HG03575 (cell line): ENCODE data around the gene CPLX4.

ENCODE experiments used
- ATAC-seq: cut with Tn5 transposase; IDR thresholded peaks from one replicate; pipeline ENCODE4 v1.9.1; 2021; ENCODE audit not compliant: unreplicated experiment, insufficient number of reproducible peaks, low FRiP score; ENCODE audit errors: extremely low read depth

The CPLX4 gene

DNA sequence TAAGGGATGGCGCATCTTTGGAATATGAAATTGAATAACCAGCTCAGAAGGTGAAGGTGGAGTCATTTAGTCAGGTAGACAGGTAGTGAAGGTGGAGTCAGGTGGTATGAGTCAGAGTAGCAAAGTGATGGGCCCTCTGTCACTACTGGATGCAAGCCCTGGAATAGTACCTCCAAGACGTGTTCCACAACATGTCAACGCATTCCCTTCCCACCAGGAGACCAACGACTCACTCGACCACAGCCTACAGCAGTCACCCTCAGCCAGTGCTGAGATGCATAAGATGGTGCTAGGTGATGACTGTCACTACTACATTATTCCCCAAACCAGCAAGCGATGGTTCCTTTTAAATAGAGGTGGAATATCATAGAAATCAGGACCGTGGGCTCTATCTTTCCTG is 6.8 kb downstream of the CPLX4 start:
- ATAC-seq, result no peak

DNA sequence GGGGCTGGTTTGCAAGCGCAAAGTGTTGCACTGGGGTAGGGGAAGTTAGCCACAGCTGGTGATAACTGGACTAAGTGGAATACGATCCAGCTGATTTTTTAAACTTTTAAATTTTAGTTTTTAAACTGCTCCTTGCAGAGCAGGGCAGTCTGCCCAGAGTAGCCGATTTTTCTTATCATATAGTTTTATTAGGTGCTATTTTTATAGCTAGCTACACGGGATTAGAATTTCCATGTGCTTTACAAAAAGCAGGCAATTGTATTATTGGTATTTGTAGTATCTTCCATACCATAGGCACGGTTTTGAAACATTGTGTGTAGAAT is 9.6 kb downstream of the CPLX4 start:
- ATAC-seq, result no peak

DNA sequence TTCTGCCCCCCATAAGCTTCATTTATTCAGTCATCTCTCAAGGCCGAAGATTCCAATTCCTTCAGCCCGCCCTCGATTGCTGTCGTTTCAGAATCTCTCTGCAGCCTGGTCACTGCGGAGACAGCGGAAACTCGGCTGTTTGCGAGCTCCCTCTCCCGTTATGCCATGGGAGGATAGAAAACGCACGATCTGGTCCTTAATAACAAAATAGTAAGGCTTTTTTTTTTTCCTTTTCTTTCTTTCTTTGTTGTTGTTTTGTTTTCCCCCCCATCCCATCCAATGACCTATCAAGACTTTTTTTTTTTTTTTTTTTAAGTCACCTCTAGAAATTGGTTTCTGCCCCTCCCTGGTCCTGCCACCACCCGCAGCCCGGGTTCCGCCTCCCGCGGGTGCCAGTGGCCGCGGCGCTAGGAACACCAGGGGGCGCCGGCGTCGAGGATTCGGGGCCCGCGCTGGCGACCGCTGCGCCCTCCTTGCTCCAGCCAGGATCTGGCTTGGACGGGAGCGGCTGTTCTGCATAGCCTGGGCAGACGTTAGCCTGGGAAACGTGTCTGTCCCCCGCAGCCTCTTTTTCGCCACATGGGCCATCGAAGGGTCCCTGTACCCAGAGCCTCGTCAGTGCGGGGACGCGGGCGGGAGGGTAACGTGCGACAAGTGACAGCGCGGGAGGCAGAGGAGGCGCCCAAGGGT is 10.1 kb downstream of the CPLX4 start:
- no peak for ATAC-seq

DNA sequence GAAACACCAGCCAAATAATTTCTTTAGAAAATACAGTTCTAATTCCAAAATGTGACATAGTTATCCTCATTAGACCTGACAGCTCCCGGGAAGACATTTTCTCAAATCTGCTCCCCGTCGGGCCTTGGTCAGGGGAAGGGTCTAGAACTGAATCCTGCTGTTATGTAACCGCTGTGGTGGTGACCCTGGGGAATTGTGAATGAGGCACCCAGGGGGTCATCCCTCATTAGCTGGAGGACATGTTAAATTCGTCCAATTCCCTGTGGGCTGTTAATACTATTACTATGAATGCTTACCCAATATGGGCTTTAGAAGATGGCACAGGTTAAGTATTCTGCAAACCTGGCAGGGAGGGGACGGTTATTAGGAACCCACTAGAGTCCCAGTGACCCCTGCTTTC is 11.8 kb downstream of the CPLX4 start:
- no peak for ATAC-seq

DNA sequence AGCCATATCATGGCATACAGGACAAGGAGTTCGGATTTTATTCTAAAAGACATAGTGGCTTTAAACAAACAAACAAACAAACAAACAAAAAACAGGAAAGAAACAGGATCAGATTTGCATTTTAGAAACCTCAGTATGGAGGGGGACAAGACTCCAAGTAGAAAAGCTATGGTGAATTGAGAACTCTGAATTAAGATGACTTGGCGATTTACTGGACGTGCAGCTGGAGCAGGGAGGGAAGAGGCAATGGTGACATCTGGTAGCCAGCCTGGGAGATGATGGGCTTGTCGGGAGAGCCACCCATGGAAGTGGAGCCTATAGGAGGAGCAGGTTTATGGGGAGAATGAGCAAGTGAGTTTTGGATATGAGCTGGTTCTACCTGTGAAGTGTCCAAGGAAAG is 13.2 kb downstream of the CPLX4 start:
- ATAC-seq, result no peak

DNA sequence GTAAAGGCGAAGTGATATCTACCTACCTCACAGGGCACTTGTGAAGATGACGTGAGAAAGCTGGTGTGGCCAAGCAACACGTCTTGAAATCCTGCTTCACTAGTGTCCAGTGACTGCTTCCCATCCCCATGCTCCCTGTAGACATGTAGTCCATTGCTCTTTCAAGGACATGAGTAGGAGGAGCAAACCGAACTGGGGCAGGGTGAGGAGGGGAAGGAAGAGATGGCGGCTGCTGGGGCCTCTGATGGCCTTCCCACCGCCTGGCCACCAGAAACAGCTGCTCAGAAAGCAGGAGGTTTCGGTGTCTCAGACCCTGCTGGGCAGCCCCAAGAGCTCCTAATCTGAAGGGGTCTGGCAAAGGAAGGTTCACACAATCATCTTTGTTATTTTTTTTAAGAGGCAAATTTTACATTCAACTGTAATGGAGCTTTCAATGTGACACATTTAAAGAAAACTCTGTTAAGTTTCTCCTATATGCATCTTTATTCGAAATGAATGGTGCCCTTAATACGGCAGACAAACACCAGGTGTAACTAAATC is 14.7 kb downstream of the CPLX4 start:
- ATAC-seq, result no peak

DNA sequence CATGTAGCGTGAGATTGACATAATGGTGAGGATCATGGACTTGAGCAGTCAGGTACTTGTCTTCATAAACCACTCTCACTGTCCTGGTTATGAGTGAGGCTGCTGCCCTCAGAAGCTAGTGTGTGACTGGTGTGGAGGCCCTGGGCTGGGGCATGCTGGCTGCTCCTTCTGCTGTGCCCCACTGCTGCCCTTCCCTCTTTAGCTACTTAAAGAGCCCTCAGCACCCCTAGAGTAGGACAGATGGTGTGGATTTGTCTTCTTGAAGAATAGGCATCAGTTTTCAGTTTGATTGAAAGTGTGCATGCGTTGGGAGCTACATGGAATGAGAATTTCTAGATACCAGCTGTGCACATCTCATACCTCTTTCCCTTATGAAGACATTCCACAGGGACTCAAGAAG is 15.4 kb downstream of the CPLX4 start:
- no peak for ATAC-seq

DNA sequence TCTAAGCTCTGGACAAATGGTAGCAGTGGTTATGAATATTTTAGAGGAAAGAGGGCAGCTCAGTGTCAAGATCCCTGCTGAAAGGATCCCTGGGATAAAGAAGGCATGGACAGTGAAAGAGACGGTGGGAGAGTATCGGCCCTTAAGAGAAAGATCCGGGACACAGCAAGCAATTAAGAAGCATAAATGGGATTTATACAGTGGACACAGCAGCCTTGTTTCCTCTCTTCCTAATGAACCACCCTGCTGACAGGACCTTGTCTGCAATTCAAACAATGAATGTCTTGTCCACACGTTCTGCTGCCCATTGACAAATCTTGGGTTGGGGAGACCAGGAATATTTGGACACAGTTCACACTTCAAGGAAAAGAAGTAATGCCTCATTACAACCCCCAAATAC is 16.5 kb downstream of the CPLX4 start:
- ATAC-seq, result no peak

DNA sequence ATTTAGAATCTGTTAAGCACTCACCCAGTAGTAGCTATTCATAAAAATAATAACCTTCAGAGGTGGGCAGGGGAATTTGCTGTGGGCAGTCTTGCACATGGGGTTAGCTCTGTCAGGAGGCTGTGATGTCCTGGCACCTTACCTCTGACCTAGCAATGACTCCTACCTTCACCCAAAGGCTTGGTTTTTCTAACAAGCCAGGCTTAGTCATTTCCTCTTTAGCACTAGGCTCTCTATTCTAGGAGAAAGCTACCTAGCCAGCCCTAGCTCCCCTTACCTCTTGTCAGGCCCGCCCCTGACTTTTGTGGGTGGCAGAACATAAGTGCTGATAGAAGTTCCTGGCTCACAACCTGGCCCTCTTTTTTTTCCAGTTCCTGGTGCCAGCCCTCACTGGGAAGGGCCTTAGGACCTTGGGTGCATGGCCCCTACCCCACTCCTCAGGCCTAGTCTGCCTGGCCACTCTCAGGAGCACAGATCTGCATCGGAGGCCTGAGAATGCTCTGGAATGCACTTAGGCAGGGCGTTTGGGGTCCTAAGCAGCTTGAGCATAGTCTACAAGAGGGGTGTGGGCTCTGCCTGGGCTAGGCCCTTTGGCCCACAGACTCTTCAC is 17.7 kb downstream of the CPLX4 start:
- ATAC-seq, result no peak

DNA sequence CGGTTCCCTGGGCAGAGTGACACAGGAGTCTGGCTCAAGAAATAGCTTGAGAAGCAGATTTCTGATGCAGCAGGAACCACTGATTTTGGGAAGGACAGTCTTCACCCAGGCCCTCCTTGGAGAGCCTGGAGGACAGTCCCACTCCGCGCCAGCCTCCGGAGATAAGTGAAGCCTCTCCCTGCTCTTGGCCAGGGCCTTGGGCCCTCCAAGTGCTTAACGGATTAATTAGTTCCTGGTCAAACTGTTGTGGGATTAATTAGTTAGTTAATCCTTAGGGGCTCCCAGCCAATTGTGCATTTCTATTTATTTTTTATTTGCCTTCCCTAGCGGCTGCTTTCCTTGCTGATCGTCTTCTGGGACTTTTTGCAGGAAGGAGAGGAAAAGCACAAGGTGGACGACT is 19.6 kb downstream of the CPLX4 start:
- ATAC-seq, result no peak

DNA sequence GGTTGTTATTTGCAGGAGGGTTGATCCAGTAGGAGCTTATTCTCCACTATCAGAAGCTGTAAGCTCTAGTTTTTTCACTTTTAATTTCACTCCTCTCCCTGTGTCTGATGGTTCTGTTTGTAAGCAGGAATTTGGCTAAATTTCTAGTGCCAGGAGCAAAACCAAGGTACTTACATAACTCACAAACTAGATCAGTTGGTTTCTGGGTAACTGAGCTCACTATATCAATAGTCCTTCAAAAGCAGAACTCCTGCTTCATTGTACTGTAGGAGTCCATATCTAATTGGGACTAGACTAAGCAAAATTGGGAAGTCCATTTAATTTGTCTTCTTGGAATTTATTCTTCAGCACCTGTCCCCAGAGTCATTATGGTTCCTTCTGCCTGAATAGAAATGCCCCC is 25.1 kb downstream of the CPLX4 start:
- no peak for ATAC-seq

DNA sequence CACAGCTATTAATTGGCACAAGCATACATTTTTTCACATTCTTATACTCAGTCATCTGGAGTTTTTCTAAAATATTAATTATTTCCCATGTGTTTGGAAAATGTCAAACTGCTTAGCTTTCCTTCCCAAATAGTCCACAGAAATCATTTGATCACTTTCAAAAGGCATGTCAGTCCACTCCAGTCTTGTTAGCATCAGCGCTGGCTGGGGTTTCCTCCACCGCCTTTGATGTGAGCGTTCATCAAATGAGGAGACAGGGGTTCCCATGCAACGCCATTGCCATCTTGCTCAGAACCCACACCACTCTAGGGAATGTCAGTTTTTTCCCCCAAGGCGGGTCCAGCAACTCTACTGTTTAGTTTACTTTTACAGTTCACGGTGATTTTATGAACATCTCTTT is 32.1 kb downstream of the CPLX4 start:
- no peak for ATAC-seq

DNA sequence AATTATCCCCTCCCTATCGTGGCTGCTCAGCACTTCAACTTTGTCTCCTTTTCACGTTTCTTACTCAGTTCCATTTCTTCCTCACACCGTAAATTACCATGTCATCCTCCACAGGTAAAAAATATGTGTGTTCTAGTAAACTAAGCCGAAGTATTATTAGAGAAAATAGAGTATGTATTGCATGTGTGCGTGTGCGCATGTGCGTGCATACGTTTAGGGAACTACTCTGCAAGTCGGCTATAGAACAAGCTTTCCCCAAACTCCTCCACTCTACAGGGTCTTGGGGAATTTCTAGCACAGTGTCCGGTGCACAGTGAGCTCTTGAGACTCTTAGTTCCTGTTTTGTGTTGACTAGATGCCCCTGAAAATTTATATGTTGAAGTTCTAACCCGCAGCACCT is 36.1 kb downstream of the CPLX4 start:
- ATAC-seq, result no peak

DNA sequence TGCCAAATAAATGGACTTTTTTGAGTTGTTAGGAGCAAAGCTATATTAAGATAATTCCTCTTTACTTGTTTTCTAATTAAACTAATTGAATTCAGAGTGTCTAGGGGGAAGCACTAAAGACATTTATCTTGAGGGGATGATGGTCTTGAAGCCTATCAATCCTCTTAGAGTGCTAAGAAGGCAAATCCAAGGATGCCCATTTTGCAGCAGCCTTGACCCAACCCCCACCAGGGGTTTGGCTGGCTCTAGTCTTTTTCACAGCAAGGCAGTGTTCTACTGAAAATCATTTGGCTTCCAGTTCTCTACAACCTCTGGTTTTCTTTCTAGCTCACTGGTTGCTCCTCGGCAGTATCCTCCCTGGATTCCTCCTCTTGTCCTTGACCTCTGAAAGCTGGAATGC is 38.7 kb downstream of the CPLX4 start:
- no peak for ATAC-seq

DNA sequence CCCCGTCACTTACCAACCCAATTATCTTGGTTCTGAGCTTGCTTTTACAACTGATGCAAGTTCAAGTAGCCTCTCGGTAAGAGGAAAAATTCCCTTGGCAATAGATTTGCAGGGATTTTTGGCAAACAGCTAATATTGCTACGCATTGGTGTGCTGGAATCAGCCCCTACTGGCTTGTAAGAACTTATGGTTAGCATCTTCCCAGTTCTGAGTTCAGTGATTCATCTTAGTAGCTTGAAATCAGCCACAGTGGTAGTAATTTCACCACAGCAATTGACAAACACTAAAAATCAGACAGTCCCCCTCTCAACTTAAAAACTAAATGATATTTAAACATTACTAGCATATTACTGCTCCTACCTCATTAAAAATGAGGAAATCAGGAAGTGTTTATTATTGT is 39.3 kb downstream of the CPLX4 start:
- no peak for ATAC-seq

DNA sequence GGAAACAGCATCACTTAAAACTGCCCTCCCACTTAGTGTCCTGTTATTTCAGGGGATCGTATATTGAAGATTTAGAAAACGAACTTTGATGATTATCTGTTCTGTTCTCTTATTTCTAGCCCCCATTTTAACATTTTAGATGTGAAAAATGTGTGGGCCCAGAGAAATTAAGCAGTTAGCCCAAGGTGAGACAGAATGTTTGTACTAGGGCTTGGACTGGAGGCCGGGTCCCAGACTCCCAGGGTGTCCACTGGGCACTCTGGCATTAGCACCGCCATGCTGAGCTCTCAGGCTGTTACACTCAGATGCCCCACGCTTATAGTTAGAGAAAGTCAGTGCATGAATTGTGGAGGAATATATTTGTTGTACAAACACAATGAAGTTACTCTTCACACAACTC is 39.7 kb downstream of the CPLX4 start:
- no peak for ATAC-seq

DNA sequence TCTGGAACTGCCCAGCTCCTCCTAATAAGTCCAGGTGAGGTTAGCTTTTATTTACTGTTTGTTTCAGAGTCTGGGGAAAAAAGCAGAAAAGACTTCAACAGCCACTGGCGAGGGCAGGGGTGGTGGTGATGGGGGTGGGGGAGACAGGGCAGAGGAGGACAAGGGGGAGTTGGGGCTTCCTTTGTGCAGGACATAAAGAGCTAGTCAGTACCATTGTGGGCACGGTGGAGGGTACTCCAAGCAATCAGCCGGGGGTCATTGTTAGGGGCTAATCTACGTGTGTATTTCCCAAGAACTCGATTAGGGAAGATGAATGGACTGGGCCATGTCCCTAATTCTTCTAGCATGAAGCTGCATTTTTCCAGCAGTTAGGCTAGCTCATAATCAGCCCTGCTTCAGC is 42.4 kb downstream of the CPLX4 start:
- ATAC-seq, result no peak

DNA sequence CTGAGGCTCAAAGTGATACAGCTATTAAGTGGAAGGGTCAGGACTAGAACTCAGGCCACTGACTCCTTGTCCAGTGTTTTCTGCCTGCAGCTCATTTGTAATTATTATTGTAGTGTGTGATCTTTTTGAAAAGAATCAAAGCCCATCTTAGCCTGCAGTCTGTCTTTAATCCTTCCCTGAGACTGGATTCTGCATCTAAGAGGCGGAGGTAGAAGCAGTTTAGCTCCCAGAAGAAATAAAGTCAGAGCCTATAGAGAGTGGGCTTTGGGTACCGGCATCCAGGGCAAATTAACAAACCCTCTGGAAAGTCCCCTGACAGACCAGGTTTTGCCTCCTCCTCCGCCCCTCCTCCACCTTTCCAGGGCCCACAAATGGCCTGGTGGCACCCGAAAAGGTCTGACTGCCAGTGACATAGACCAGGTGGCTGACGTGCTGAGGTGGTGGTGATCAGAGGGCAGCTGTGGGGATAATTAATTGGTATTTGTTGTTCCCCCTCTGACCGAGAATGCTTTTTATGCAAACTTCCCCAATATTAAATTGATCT is 43.0 kb downstream of the CPLX4 start:
- ATAC-seq, result no peak

DNA sequence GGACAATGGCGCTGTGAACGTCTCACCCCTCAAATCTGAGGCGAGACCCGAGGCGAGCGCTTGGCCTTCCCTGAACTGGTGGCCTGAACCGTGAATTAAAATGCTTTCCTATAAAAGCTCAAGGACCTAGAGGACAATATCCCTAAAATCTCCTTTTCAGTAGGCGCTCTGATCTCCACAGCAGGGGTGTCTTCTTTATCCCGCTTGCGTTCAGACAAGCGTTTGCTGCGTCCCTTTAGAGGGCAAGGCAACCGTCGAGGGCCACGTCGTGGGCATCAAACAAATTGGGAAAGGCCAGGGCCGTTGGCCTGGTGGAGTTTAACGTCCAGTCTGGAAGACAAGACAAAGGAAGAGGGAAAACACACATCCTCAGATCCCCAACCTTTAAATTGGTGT is 43.9 kb downstream of the CPLX4 start:
- no peak for ATAC-seq

DNA sequence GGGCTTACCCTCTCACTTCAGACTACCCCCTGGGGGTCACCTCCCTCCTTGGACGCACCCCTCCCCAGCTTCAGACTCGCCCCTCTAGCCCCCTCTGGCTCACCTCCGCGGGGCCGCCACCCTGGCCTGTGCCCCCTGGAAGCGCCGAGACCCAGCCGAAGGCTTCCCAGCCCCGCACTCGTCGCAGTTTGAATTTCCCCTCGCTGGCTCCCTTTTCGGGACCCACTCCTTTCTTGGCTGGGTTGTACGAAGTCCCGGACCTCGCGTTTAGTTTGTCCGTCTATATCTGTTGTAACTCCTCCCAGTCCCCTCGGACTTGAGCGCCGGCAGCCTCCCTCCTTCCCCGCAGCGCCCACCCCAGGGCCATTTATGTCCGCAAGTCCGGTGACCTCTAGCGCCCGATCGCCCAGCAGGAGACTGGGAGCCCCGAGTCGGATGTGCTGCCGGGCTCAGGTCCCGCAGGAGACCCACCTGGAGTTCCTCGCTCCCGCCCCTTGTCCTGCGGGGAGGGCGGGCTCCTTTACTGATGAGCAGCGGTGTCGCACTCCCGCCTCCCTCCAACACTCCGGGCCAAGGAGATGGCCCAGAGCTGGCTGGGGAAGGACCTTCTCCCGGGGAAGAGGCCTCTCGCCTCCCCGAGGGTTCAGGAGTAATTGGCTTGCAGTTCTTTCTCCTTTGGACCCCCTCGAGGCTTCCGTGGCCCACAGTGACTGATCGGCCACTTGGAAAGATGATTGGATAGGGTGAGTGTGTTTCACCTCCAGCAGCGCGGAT is 44.5 kb downstream of the CPLX4 start:
- no peak for ATAC-seq
